ENCODE data around the gene ARX. TPM values are rescaled to one million over a fixed set of nuclear protein-coding genes. Genes with fewer than 3 reads are reported as not detected.

Gene ARX
- polyA plus RNA-seq (2012; ENCODE audit: low read depth, missing spikeins) = not detected

DNA sequence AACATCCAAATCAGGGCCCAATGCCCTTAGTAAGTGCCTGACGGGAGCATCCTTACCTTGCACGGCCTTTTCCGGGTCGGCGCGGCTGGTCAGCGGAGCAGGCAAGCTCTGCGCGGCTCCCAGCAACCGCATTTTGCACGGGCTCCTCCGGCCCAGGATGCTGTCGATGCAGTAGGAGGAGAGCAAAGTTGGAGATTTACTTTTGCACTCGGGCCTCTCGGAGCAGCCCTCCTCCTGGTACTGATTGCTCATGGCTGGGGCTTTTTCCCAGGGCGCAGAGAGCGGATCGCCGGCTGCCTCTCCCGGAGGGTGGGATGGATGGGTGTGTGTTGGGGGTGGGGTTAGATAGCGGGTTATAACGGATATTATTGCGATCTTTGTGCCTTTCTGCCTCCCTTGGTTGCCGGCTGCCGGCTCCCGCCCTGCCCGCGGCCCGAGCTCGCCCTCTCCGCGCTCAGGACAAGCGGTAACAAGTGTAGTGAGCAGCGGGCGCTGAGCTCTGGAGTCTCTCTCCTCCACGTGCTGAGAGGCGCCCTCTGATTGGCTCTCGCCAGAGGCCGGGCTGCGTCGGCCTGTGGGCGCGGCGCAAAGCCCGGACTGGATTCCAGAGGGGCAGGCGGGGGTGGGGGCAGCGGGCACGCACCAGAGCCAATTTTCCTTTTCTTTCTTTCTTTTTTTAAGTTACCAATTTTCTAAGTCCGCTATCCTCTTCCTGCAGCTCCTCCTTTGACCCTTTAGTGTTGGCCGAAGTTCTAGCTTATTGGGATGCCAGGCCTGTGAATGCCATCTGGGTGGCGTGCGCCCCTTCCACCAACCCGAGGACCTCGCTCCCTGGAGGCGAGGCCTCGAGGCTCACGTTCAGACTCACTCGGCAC, at the start of gene ARX:
ARX (minus strand) TSS at position 480 of the 875 bp plus-strand sequence; CDS start at position 252, 228 bp downstream.
- TF ChIP-seq TAF1 (IDR thresholded peaks at IDR 0.05; ENCODE audit: low read depth, low read length) (no peak), POLR2AphosphoS5 (IDR thresholded peaks at IDR 0.05; ENCODE audit: low read depth, low read length) (no peak), POU2F2 (IDR thresholded peaks at IDR 0.05; ENCODE audit: low read depth, low read length) (no peak), PAX5 (IDR thresholded peaks at IDR 0.05; ENCODE audit: insufficient read depth, low read length, severe bottlenecking) (no peak), POLR2A (IDR thresholded peaks at IDR 0.05; ENCODE audit: low read depth, low read length) (no peak), SPI1 (IDR thresholded peaks at IDR 0.05; ENCODE audit: low read depth, low read length) (no peak)
- no peak for FAIRE-seq
- no peak for DNase-seq (ENCODE audit: insufficient read length, low spot score)

DNA sequence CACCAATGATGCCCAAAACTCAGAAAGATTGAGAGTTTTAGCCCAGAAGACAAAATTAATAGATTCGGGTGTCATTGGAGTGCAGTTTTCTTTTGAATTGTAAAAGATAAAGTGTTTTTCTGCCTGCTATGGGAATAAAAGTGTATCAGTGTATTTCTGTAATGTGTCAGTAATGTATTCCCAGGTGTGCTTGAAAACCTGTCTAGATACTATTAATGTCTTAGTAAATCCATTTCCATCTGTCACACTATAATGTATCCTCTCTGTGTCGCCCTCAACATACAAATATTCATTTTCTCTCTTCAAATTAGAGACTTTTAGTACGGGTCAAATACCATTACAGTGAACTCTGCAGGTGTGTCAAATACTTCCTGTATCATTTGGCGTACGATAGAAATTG, 43.5 kb upstream of the ARX start:
- TF ChIP-seq POLR2A (IDR thresholded peaks at IDR 0.05; ENCODE audit: low read depth, low read length) (no peak), TAF1 (IDR thresholded peaks at IDR 0.05; ENCODE audit: low read depth, low read length) (no peak)
- FAIRE-seq (no peak), DNase-seq (ENCODE audit: insufficient read length, low spot score) (no peak)

DNA sequence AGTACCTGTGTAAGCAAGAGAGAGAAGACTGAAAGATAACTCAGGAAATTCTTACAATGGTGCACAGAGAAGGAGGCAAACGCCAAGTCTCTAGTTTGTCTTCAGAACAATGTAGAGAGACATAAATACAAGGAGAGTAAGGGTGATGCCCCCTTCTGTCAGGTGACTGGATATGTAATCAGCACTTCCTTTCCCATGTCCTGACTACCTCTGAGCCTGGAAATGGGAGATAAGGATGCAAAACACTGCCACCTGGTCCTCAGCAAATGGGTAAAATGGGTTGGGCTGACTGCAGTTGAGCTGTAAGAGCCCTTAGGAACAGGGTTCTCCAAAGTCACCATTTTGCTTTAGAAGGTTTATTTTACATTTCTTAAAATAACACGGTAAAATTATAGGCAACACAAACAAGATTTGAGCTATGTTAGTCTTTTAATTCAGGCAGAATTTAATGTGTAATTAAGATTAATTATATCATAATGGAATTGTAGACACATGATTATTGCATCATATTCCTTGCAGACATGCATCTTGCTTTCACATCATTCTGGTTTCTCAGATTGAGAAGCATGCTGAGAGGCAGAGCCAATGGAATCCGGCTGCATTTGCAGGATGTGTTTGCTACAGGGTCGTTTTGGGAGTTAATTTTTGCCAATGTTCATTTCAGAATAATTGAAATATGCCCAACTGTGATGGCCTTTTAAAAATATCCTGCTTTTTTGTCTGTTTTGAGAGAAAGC, 37.2 kb upstream of the ARX start:
- FAIRE-seq = no peak
- no peak for DNase-seq (ENCODE audit: insufficient read length, low spot score)
- TF ChIP-seq TAF1 (IDR thresholded peaks at IDR 0.05; ENCODE audit: low read depth, low read length) (no peak), SPI1 (IDR thresholded peaks at IDR 0.05; ENCODE audit: low read depth, low read length) (no peak), POLR2AphosphoS5 (IDR thresholded peaks at IDR 0.05; ENCODE audit: low read depth, low read length) (no peak), POU2F2 (IDR thresholded peaks at IDR 0.05; ENCODE audit: low read depth, low read length) (no peak), POLR2A (IDR thresholded peaks at IDR 0.05; ENCODE audit: low read depth, low read length) (no peak), PAX5 (IDR thresholded peaks at IDR 0.05; ENCODE audit: insufficient read depth, low read length, severe bottlenecking) (no peak)

DNA sequence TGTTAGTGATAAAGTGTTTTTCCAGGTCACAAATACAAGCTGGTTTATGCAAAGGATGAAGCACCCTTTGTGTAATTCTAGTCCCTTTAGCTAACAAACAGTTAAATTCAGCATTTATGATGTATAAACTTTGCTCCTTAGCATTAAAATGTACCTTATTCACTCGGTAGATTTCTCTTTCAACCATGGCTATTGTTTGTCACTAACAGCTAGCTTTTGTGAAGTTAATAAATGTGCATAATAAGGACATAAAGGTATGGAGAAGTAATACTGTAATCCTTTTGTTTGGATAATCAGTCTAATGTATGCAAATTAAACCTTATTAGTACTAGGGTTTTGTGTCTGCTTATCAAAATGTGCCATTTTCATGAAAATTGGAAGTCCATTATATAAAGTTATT, 34.2 kb upstream of the ARX start:
- no peak for TF ChIP-seq TAF1 (IDR thresholded peaks at IDR 0.05; ENCODE audit: low read depth, low read length)
- FAIRE-seq (peak; percentile 31), DNase-seq (ENCODE audit: insufficient read length, low spot score) (no peak)

DNA sequence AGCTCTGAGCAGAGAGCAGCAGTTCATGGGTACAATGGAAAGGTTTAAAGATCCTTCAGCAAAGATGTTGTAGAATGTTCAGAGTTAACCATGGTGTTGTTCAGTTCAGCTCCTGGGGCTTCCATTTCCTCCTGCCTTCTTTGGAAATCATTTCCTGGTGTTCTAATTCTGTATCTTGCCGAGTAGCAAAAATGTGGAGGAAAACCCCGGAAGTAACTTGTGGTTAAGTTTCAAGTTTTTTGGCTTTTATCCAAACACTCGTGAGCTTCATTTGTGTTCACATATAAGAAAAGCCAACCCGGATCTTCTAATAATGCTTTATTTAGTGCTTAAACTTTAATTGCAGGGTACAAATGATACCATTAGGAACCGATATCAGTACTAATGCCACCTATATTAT, 33.6 kb upstream of the ARX start:
- FAIRE-seq (no peak), DNase-seq (ENCODE audit: insufficient read length, low spot score) (no peak)
- TF ChIP-seq SPI1 (IDR thresholded peaks at IDR 0.05; ENCODE audit: low read depth, low read length) = no peak

DNA sequence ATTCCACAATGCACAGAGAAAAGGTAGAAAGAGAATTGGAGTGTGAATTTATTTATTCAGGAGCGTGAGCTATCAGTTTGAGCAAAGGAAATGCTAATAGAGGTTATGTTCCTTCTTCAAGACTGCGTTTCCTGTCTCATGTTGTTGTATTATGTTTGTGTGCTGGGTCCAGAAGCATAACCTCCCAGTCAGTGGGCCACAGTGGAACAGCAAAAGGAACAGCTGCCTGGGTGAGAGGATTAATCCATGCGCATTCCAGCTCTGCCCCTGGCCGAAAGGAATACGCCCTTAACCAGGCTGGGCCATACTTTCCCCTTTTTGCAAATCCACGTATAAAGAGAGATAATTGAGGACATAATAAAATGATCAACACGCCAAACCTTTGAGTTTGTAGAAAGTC, 32.4 kb upstream of the ARX start:
- no peak for TF ChIP-seq POLR2A (IDR thresholded peaks at IDR 0.05; ENCODE audit: low read depth, low read length)
- no peak for TF ChIP-seq POLR2AphosphoS5 (IDR thresholded peaks at IDR 0.05; ENCODE audit: low read depth, low read length)
- TF ChIP-seq POU2F2 (IDR thresholded peaks at IDR 0.05; ENCODE audit: low read depth, low read length) = no peak
- TF ChIP-seq SPI1 (IDR thresholded peaks at IDR 0.05; ENCODE audit: low read depth, low read length) = no peak
- TF ChIP-seq TAF1 (IDR thresholded peaks at IDR 0.05; ENCODE audit: low read depth, low read length) = no peak
- TF ChIP-seq PAX5 (IDR thresholded peaks at IDR 0.05; ENCODE audit: insufficient read depth, low read length, severe bottlenecking) = no peak
- FAIRE-seq (no peak), DNase-seq (ENCODE audit: insufficient read length, low spot score) (no peak)

DNA sequence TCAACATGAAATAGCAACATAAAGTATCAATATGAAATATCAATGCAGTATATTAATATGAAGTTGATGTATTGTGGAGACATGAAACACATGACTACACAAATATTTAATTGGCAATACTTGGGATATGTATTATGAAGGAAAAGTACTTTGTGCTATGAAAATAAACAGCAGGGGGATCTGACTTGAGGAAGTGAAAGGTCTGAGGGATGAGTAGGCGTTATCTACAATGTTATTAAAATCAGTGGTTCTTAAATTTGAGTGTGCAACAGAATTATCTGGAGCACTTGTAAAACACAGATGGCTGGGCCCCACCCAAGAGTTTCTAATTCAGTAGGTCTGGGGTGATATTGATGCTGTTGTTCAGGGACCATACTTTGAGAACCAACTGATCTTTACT, 27.4 kb upstream of the ARX start:
- no peak for TF ChIP-seq TAF1 (IDR thresholded peaks at IDR 0.05; ENCODE audit: low read depth, low read length)
- peak; percentile 73 for TF ChIP-seq SPI1 (IDR thresholded peaks at IDR 0.05; ENCODE audit: low read depth, low read length)
- no peak for TF ChIP-seq POLR2A (IDR thresholded peaks at IDR 0.05; ENCODE audit: low read depth, low read length)
- no peak for TF ChIP-seq PAX5 (IDR thresholded peaks at IDR 0.05; ENCODE audit: insufficient read depth, low read length, severe bottlenecking)
- TF ChIP-seq POLR2AphosphoS5 (IDR thresholded peaks at IDR 0.05; ENCODE audit: low read depth, low read length) = no peak
- no peak for FAIRE-seq

DNA sequence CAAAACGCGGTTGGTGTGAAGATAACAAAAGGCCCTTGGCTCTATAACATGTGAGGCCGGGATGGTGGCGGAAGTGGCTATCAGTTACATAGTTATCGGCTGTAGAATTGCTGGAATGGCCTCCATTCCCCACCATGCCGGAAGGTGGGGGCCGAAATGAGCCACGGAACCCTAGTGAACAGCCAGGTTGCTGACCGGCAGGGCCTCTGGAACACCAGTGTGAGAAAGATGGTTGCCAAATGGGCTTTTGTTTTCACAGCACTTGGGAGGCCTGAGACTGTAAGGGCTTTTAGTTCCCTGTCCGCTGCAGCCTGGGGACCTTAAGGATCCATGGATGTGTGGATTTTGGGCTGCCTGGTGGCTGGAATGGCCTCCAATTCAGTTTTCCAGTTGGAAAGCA, 23.3 kb upstream of the ARX start:
- FAIRE-seq = no peak
- no peak for DNase-seq (ENCODE audit: insufficient read length, low spot score)
- TF ChIP-seq TAF1 (IDR thresholded peaks at IDR 0.05; ENCODE audit: low read depth, low read length) (no peak), SPI1 (IDR thresholded peaks at IDR 0.05; ENCODE audit: low read depth, low read length) (no peak), POU2F2 (IDR thresholded peaks at IDR 0.05; ENCODE audit: low read depth, low read length) (no peak), POLR2A (IDR thresholded peaks at IDR 0.05; ENCODE audit: low read depth, low read length) (no peak), PAX5 (IDR thresholded peaks at IDR 0.05; ENCODE audit: insufficient read depth, low read length, severe bottlenecking) (no peak), POLR2AphosphoS5 (IDR thresholded peaks at IDR 0.05; ENCODE audit: low read depth, low read length) (no peak)

More for the DNA sequence above, 27.4 kb upstream of the ARX start:
- no peak for DNase-seq (ENCODE audit: insufficient read length, low spot score)

DNA sequence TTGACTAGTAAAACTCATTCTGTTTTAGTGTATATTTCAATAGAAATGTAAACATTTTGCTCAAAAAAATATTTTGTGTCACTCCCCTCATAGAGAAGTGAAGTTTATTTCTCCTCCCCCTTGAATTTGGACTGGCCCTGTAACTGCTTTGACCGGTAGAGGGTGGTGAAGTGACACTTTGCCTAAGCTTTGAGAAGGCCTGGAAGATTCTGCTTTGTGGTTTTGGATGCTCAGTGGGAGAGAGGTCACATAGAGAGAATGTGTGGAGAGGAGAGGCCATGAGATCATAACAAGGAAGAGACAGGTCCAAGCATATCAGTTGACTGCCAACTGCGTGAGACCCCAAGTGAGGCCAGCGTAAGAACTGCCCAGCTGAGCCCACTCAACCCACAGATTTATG, 19.1 kb upstream of the ARX start:
- no peak for DNase-seq (ENCODE audit: insufficient read length, low spot score)
- no peak for FAIRE-seq
- TF ChIP-seq PAX5 (IDR thresholded peaks at IDR 0.05; ENCODE audit: insufficient read depth, low read length, severe bottlenecking) (no peak), SPI1 (IDR thresholded peaks at IDR 0.05; ENCODE audit: low read depth, low read length) (no peak), POLR2A (IDR thresholded peaks at IDR 0.05; ENCODE audit: low read depth, low read length) (no peak), POLR2AphosphoS5 (IDR thresholded peaks at IDR 0.05; ENCODE audit: low read depth, low read length) (no peak), TAF1 (IDR thresholded peaks at IDR 0.05; ENCODE audit: low read depth, low read length) (no peak), POU2F2 (IDR thresholded peaks at IDR 0.05; ENCODE audit: low read depth, low read length) (no peak)

DNA sequence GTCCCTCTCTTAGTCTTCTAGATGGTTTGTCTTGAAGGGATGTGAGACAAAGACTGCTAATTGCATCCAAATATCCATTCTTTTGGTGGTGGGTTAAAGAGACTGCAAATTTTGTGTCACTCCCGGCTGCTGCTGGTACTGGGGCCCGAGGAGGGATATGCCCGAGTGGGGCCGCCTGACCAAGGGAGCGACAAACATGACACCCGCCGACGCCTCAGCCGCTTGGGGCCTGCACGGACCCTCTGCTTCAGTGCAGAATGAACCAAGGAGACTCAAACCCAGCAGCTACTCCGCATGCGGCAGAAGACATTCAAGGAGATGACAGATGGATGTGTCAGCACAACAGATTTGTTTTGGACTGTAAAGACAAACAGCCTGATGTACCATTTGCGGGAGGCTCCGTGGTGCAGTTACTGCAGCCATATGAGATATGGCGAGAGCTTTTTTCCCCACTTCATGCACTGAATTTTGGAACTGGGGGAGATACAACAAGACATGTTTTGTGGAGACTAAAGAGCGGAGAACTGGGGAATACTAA, 13.6 kb upstream of the ARX start:
- DNase-seq (ENCODE audit: insufficient read length, low spot score) (no peak), FAIRE-seq (no peak)
- no peak for TF ChIP-seq POLR2A (IDR thresholded peaks at IDR 0.05; ENCODE audit: low read depth, low read length)
- TF ChIP-seq PAX5 (IDR thresholded peaks at IDR 0.05; ENCODE audit: insufficient read depth, low read length, severe bottlenecking) = no peak
- TF ChIP-seq TAF1 (IDR thresholded peaks at IDR 0.05; ENCODE audit: low read depth, low read length) = no peak
- TF ChIP-seq SPI1 (IDR thresholded peaks at IDR 0.05; ENCODE audit: low read depth, low read length) = no peak
- TF ChIP-seq POLR2AphosphoS5 (IDR thresholded peaks at IDR 0.05; ENCODE audit: low read depth, low read length) = no peak
- no peak for TF ChIP-seq POU2F2 (IDR thresholded peaks at IDR 0.05; ENCODE audit: low read depth, low read length)
